22Rv1 (cell line): ENCODE measurements around the gene MRM1.

Experiments used
- H3K27ac ChIP-seq: fragments of 450-650 bp; 2 replicates; pipeline ENCODE4 v1.5.1; 2017
- ZFX ChIP-seq: fragments of 450-650 bp; IDR thresholded peaks from 2 replicates; pipeline ENCODE4 v1.6.1; 2017; ENCODE audit warnings: antibody characterized with exemption, borderline replicate concordance
- TF ChIP-seq, protein P1 (sequence below): fragments of 450-650 bp; IDR thresholded peaks from 2 replicates; pipeline ENCODE4 v1.5.1; 2017; ENCODE audit warnings: mild to moderate bottlenecking

MRM1 gene

DNA sequence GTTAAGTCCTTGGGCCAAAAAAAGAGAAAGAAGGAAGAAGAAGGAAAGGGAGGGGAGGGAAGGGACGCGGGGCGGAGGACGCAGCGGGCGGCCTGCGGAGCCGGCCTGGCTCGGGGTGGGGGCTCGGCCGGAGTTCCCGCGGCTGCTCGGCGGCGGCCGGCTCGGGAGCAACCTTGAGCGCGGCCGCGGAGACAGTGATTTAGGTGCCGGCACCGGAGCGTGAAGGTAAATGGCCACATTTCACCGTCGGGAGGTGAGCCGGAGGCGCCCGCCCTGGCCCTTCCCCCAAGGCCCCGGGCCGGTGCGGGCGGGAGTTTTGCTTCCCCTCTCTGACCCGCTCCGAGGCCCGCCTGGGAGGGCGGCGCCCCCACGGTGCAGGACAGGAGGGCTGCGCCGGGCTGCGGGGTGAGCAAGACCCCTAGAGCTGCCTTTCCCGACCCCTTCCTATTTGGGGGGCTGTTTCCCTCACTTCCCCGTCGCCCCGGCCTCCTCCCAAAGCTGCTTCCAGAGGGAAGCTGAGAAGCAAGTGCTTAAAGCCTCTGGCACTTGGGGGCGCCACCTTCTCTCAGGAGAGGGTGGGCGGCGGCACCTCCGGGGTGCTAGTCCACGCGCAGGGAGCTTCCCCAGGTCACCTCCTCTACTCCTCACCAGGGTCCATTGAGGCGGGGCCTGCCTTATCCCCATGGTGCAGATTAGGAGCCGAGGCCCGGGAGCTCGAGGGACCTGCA is 56.5 kb downstream of the MRM1 start:
- H3K27ac ChIP-seq: no peak overlapping the region
- no peak for TF ChIP-seq ZFX
- TF ChIP-seq, protein P1, sequence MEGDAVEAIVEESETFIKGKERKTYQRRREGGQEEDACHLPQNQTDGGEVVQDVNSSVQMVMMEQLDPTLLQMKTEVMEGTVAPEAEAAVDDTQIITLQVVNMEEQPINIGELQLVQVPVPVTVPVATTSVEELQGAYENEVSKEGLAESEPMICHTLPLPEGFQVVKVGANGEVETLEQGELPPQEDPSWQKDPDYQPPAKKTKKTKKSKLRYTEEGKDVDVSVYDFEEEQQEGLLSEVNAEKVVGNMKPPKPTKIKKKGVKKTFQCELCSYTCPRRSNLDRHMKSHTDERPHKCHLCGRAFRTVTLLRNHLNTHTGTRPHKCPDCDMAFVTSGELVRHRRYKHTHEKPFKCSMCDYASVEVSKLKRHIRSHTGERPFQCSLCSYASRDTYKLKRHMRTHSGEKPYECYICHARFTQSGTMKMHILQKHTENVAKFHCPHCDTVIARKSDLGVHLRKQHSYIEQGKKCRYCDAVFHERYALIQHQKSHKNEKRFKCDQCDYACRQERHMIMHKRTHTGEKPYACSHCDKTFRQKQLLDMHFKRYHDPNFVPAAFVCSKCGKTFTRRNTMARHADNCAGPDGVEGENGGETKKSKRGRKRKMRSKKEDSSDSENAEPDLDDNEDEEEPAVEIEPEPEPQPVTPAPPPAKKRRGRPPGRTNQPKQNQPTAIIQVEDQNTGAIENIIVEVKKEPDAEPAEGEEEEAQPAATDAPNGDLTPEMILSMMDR: peak; percentile 19
